Measurements from ENCODE around the gene NUP93.

NUP93 gene

GRCh38 chr16:56895813-56896212 lies 165.9 kb downstream of the NUP93 start:
- DNase-seq (ENCODE audit: extremely low read depth, low read depth) = no peak
- no peak for TF ChIP-seq CTCF (IDR thresholded peaks at IDR 0.05; ENCODE audit: low read depth, low read length)

GRCh38 chr16:56896244-56896643 lies 166.3 kb downstream of the NUP93 start:
- TF ChIP-seq CTCF (IDR thresholded peaks at IDR 0.05; ENCODE audit: low read depth, low read length) = no peak
- no peak for DNase-seq (ENCODE audit: extremely low read depth, low read depth)

- no peak for DNase-seq (ENCODE audit: extremely low read depth, low read depth)
- no peak for TF ChIP-seq CTCF (IDR thresholded peaks at IDR 0.05; ENCODE audit: low read depth, low read length)
Observed at GRCh38 chr16:56897026-56897799, 167.3 kb downstream of the NUP93 start.

DNA sequence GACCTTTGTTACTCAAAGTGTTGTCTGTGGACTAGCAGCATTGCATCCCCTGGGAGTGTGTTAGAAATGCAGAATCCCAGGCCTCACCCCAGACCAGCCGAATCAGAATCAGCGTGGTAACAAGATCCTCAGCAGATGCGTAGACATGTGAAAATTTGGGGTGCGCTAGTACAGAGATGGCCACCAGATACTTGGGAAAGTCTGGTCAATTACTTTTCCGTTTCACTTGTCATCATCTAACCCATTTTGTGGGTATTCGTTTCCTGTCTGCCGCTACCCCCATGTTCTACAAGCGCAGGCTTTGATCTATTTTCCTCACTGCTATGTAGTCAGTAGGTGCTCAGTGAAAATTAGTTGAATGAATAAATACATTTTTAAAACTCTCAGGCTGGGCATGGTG lies 168.9 kb downstream of the NUP93 start:
- TF ChIP-seq CTCF (IDR thresholded peaks at IDR 0.05; ENCODE audit: low read depth, low read length) = no peak
- DNase-seq (ENCODE audit: extremely low read depth, low read depth) = no peak

Measured in AG09319 (cell line).